Lower leg skin (tissue), 4 donors: Measurements from ENCODE around the gene MSMB. TPM values are rescaled to one million over a fixed set of nuclear protein-coding genes. Genes with fewer than 3 reads are reported as not detected.

Experiments used
- DNase-seq, 2 donors: peaks; one replicate each; pipeline ENCODE4 v3.0.0-alpha.2; 2019; ENCODE audit warnings: low spot score in 2 of 2
- H3K4me3 ChIP-seq: fragments of 200-600 bp; sonication (generic); 2 replicates; pipeline ENCODE4 v1.5.1; 2017; ENCODE audit warnings: mild to moderate bottlenecking, low read depth; ENCODE audit not compliant: poor library complexity, severe bottlenecking
- CTCF ChIP-seq, 3 donors: fragments of 450-650 bp; IDR thresholded peaks; one replicate each; pipeline ENCODE4 v1.5.1; 2016; ENCODE audit warnings: antibody characterized with exemption in 3 of 3, mild to moderate bottlenecking in 3 of 3, moderate library complexity in 2 of 3
- POLR2A ChIP-seq, 2 donors: fragments of 450-650 bp; IDR thresholded peaks; one replicate each; pipeline ENCODE4 v1.6.1; 2016 to 2017; ENCODE audit warnings: antibody characterized with exemption in 2 of 2, mild to moderate bottlenecking in 1 of 2, moderate library complexity in 1 of 2
- WGBS, 2 donors: methylation state at CpG; one replicate each; pipeline ENCODE4 v1.1.5; 2018; 5-methylcytosine and 5-hydroxymethylcytosine counted together
- intact Hi-C: fragments of 100-400 bp; cut with DNase I; formaldehyde crosslinking; loops from one replicate; pipeline ENCODE4 v1.15.0; 2023; ENCODE audit warnings: low total_unique reads
- total RNA-seq, 4 donors: library from RNA; depleted of rRNA; stranded (reverse); fragments of >200 nt; gene quantifications; one replicate each; pipeline ENCODE4 v1.1.0, GENCODE V29; 2016

The MSMB gene
- total RNA-seq, 4 donors from 2014 or later = 5.5 to 46.7 (median 10.5) TPM

GRCh38 chr10:46014683-46015405 is 31.2 kb downstream of the MSMB start:
- TF ChIP-seq CTCF (IDR thresholded peaks at IDR 0.05) (no peak), POLR2A (IDR thresholded peaks at IDR 0.05) (no peak)
- 80 to 84% methylated on average over 5 of the region's 5 CpGs for WGBS, 2 donors
- no peak for DNase-seq
- no peak overlapping the region for H3K4me3 ChIP-seq
- intact Hi-C loops = no loop called here

GRCh38 chr10:46014206-46014605 is 31.9 kb downstream of the MSMB start:
- no peak for DNase-seq
- TF ChIP-seq POLR2A (IDR thresholded peaks at IDR 0.05) = no peak
- no peak for TF ChIP-seq CTCF (IDR thresholded peaks at IDR 0.05)
- 90 to 94% methylated on average over 5 of the region's 5 CpGs for WGBS, 2 donors
- H3K4me3 ChIP-seq = no peak overlapping the region
- intact Hi-C loops = no loop called here

- DNase-seq = no peak
- intact Hi-C loops = no loop called here
- 93 to 95% methylated on average over 3 of the region's 3 CpGs for WGBS, 2 donors
- TF ChIP-seq CTCF (IDR thresholded peaks at IDR 0.05) (no peak), POLR2A (IDR thresholded peaks at IDR 0.05) (no peak)
- no peak overlapping the region for H3K4me3 ChIP-seq
Observed at GRCh38 chr10:46012746-46013145, 33.3 kb downstream of the MSMB start.

- H3K4me3 ChIP-seq = no peak overlapping the region
- WGBS, 2 donors = 70% methylated on average over 3 of the region's 3 CpGs
- intact Hi-C loops = no loop called here
- TF ChIP-seq POLR2A (IDR thresholded peaks at IDR 0.05) = no peak
- TF ChIP-seq CTCF (IDR thresholded peaks at IDR 0.05) = no peak
- no peak for DNase-seq
Observed at GRCh38 chr10:46006219-46006618, 39.9 kb downstream of the MSMB start.

GRCh38 chr10:46005383-46005782 is 40.7 kb downstream of the MSMB start:
- no peak for TF ChIP-seq POLR2A (IDR thresholded peaks at IDR 0.05)
- TF ChIP-seq CTCF (IDR thresholded peaks at IDR 0.05) = no peak
- 74 to 78% methylated on average over 4 of the region's 4 CpGs for WGBS, 2 donors
- no peak for DNase-seq
- intact Hi-C loops = no loop called here
- no peak overlapping the region for H3K4me3 ChIP-seq

- 90 to 94% methylated on average over 2 of the region's 2 CpGs for whole genome bisulfite sequencing, 2 donors
- H3K4me3 ChIP-seq = no peak overlapping the region
- no peak for DNase-seq
- intact Hi-C loops = no loop called here
- no peak for TF ChIP-seq POLR2A (IDR thresholded peaks at IDR 0.05)
- no peak for TF ChIP-seq CTCF (IDR thresholded peaks at IDR 0.05)
Observed at GRCh38 chr10:46004963-46005362, 41.1 kb downstream of the MSMB start.
